Small intestine (tissue), 7 donors: ENCODE data around the gene CHST14. TPM values are rescaled to one million over a fixed set of nuclear protein-coding genes. Genes with fewer than 3 reads are reported as not detected.
A peak's percentile ranks its signal among the peaks of the same experiment; 100 is the strongest.

Experiments
- DNase-seq, 2 donors: peaks; one replicate each; pipeline versions ENCODE4 v3.0.0 to v3.0.0-alpha.2; 2013
- FAIRE-seq: peaks from 2 replicates; lab custom pipeline; 2012; peaks lifted over from hg19 to GRCh38; lab: Jason Lieb, UNC
- H3K27ac ChIP-seq, 3 donors: one replicate each; pipeline ENCODE4 v1.5.1; 2013; ENCODE audit warnings: low read length in 2 of 3, mild to moderate bottlenecking in 2 of 3, control low read depth in 1 of 3, inconsistent platforms in 1 of 3, low read depth in 1 of 3, moderate library complexity in 1 of 3
- H3K27me3 ChIP-seq, 3 donors: one replicate each; pipeline ENCODE4 v1.6.1; 2013; ENCODE audit warnings: low read length in 3 of 3, inconsistent platforms in 1 of 3; ENCODE audit not compliant: control insufficient read depth in 3 of 3, insufficient read depth in 3 of 3
- H3K36me3 ChIP-seq, 3 donors: one replicate each; pipeline ENCODE4 v1.6.1; 2013; ENCODE audit warnings: low read length in 3 of 3, inconsistent platforms in 1 of 3, low read depth in 1 of 3, mild to moderate bottlenecking in 1 of 3, moderate library complexity in 1 of 3; ENCODE audit not compliant: control insufficient read depth in 3 of 3, insufficient read depth in 2 of 3
- H3K4me1 ChIP-seq, 3 donors: one replicate each; pipeline ENCODE4 v1.6.1; 2013; ENCODE audit warnings: low read length in 2 of 3, inconsistent platforms in 1 of 3, low read depth in 1 of 3, mild to moderate bottlenecking in 1 of 3, moderate library complexity in 1 of 3; ENCODE audit not compliant: control insufficient read depth in 3 of 3, insufficient read depth in 2 of 3
- H3K4me3 ChIP-seq, 3 donors: one replicate each; pipeline ENCODE4 v1.5.1; 2013; ENCODE audit warnings: low read length in 3 of 3, control low read depth in 1 of 3, inconsistent platforms in 1 of 3, low read depth in 1 of 3, mild to moderate bottlenecking in 1 of 3, moderate library complexity in 1 of 3
- H3K9me3 ChIP-seq, 2 donors: one replicate each; pipeline ENCODE4 v1.6.1; 2013; ENCODE audit warnings: low read depth in 1 of 2, low read length in 1 of 2; ENCODE audit not compliant: control insufficient read depth in 2 of 2, insufficient read depth in 1 of 2
- WGBS, 3 donors: extraction: QIAGEN DNeasy Blood & Tissue Kit; methylation state at CpG; one replicate each; pipeline ENCODE4 v1.1.7; 2013; 5-methylcytosine and 5-hydroxymethylcytosine counted together
- polyA plus RNA-seq, 4 donors: library from polyadenylated mRNA; stranded (reverse) in 3 of 4; unstranded in 1 of 4; fragments of 200-250 nt in 3 of 4; fragments of 120-200 nt in 1 of 4; gene quantifications; one replicate each; pipeline versions ENCODE4 v1.2.1 to v1.2.3, GENCODE V29; 2013
- donor health status: healthy with polysubstance abuse.
- donor health status: control.
- donor health status: control.
- donor health status: Bipolar disorder and iron deficiency.
- donor health status: healthy.

The CHST14 gene
- polyA plus RNA-seq, 4 donors: 0.45 to 11.3 (median 3.7) TPM

- Histone ChIP-seq H3K27me3 (no peaks in the 10 kb centered on the region), H3K27ac (no peak overlapping the region), H3K4me1 (no peaks in the 10 kb centered on the region), H3K9me3 (no peaks in the 10 kb centered on the region), H3K36me3 (peaks cover 2 to 88% (median 12%) of the 10 kb centered on the region in 3 donors), H3K4me3 (no peak overlapping the region)
- DNase-seq (no peak), FAIRE-seq (no peak)
- 90 to 97% (median 94%) methylated on average over 2 of the region's 2 CpGs for whole genome bisulfite sequencing, 3 donors
Measured at GRCh38 chr15:40463279-40463678, 7.5 kb upstream of the CHST14 start.

DNA sequence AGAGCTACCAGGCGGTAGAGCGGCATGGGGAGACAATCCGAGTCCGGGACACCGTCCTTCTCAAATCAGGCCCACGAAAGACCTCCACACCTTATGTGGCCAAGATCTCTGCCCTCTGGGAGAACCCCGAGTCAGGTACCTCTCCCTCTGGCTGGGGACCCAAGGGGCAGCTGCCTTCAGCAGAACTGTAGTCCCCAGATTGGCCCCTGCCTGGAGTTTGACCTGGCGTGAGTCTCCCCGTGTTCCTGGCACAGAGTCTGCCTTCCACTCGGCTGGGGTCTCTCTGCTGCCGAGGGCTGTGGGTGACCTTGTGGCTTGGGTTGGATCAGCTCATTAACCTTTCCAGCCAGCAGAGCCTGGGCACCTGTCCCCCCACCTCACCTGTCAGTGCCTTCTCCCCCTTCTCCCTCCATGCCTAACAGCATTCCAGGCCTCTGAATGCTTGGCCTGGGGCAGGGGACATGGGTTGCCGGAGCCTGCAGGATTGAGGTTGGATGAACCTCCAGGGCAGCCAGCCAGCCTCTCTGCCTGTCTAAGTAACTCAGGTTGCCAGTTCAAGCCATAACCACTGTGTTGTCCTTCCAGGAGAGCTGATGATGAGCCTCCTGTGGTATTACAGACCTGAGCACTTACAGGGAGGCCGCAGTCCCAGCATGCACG, 6.8 kb upstream of the CHST14 start:
- H3K9me3 ChIP-seq: no peaks in the 10 kb centered on the region
- no peaks in the 10 kb centered on the region for H3K27me3 ChIP-seq
- H3K4me3 ChIP-seq: no peak overlapping the region
- H3K4me1 ChIP-seq: no peaks in the 10 kb centered on the region
- no peak for DNase-seq
- no peak for FAIRE-seq
- peaks cover 0 to 87% (median 12%) of the 10 kb centered on the region in 3 donors for H3K36me3 ChIP-seq
- no peak overlapping the region for H3K27ac ChIP-seq
- WGBS, 3 donors: 89 to 91% (median 91%) methylated on average over 14 of the region's 14 CpGs

GRCh38 chr15:40464595-40465185, 6.1 kb upstream of the CHST14 start:
- no peak overlapping the region for H3K27ac ChIP-seq
- DNase-seq: no peak
- no peak for FAIRE-seq
- WGBS, 3 donors: 92% methylated on average over 3 of the region's 3 CpGs
- peaks cover 0 to 81% (median 10%) of the 10 kb centered on the region in 3 donors for H3K36me3 ChIP-seq
- H3K27me3 ChIP-seq: no peaks in the 10 kb centered on the region
- no peaks in the 10 kb centered on the region for H3K4me1 ChIP-seq
- no peak overlapping the region for H3K4me3 ChIP-seq
- no peaks in the 10 kb centered on the region for H3K9me3 ChIP-seq

DNA sequence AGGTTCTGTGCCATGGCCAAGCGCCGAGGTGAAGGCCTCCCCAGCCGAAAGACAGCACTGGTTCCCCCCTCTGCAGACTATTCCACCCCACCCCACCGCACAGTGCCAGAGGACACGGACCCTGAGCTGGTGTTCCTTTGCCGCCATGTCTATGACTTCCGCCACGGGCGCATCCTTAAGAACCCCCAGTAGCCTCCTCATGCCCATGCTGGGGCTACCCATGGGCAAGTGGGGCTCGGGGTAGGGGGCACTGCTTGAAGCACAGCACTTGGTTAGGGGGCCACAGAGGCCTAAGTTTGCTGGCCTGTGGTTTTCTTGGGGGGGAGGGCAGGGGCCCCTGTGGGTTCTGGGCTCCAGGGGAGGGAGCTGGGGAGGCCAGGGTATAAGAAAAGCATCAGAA, 4.8 kb upstream of the CHST14 start:
- WGBS, 3 donors: 93 to 97% (median 97%) methylated on average over 10 of the region's 10 CpGs
- no peak for FAIRE-seq
- no peaks in the 10 kb centered on the region for H3K27me3 ChIP-seq
- DNase-seq: no peak
- H3K27ac ChIP-seq: no peak overlapping the region
- H3K4me1 ChIP-seq: peaks cover 0 to 4% (median 0%) of the 10 kb centered on the region in 3 donors
- no peaks in the 10 kb centered on the region for H3K9me3 ChIP-seq
- no peak overlapping the region for H3K4me3 ChIP-seq
- peaks cover 0 to 69% (median 10%) of the 10 kb centered on the region in 3 donors for H3K36me3 ChIP-seq

- Histone ChIP-seq H3K4me1 (peaks cover 0 to 5% (median 0%) of the 10 kb centered on the region in 3 donors), H3K36me3 (peaks cover 0 to 64% (median 10%) of the 10 kb centered on the region in 3 donors)
- no peak for FAIRE-seq
Measured at GRCh38 chr15:40466426-40467260, 4.1 kb upstream of the CHST14 start.

GRCh38 chr15:40467261-40467615, 3.5 kb upstream of the CHST14 start:
- no peak for DNase-seq
- no peak for FAIRE-seq
- H3K27ac ChIP-seq: peak overlapping the region in 1 of 3 donors; percentile 13
- peaks cover 0 to 58% (median 8%) of the 10 kb centered on the region in 3 donors for H3K36me3 ChIP-seq
- no peaks in the 10 kb centered on the region for H3K9me3 ChIP-seq
- no peaks in the 10 kb centered on the region for H3K27me3 ChIP-seq
- H3K4me1 ChIP-seq: peaks cover 0 to 9% (median 0%) of the 10 kb centered on the region in 3 donors
- no peak overlapping the region for H3K4me3 ChIP-seq

More at GRCh38 chr15:40466426-40467260, 4.1 kb upstream of the CHST14 start:
- WGBS, 3 donors: 75 to 80% (median 78%) methylated on average over 7 of the region's 7 CpGs
- no peaks in the 10 kb centered on the region for H3K9me3 ChIP-seq
- H3K27me3 ChIP-seq: no peaks in the 10 kb centered on the region
- no peak overlapping the region for H3K27ac ChIP-seq
- no peak overlapping the region for H3K4me3 ChIP-seq
- no peak for DNase-seq

DNA sequence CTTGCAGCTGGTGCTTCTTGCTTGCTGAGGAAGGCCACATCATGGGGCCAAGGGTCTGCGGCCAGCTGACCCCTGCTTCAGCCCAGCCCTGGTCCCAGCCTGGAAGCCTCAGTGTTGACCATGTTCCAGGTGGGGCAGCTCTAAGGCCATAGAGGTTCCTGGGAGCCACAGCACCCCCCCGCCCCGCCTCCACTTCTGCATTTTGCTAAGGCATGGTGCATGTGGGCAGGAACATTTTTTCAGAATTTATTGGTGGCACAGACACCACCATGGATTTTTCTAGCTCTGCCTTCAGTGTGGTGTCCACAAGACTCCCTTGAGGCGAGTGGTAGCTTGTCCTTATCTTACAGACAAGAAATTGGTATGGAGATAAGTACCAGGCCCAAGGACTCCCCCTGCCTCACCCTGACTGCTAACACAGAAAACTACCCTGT, 1.9 kb upstream of the CHST14 start:
- DNase-seq: no peak
- 80 to 97% (median 89%) methylated on average over 4 of the region's 4 CpGs for WGBS, 3 donors
- Histone ChIP-seq H3K27ac (no peak overlapping the region), H3K27me3 (no peaks in the 10 kb centered on the region), H3K4me3 (no peak overlapping the region), H3K9me3 (no peaks in the 10 kb centered on the region), H3K4me1 (peaks cover 0 to 9% (median 0%) of the 10 kb centered on the region in 3 donors), H3K36me3 (peaks cover 0 to 47% (median 6%) of the 10 kb centered on the region in 3 donors)
- no peak for FAIRE-seq

- DNase-seq: no peak
- no peak overlapping the region for H3K4me3 ChIP-seq
- FAIRE-seq: no peak
- peak overlapping the region in 2 of 3 donors; percentile 74 to 83 for H3K27ac ChIP-seq
- H3K36me3 ChIP-seq: peaks cover 0 to 37% (median 5%) of the 10 kb centered on the region in 3 donors
- H3K27me3 ChIP-seq: no peaks in the 10 kb centered on the region
- 71 to 82% (median 72%) methylated on average over 7 of the region's 7 CpGs for WGBS, 3 donors
- no peaks in the 10 kb centered on the region for H3K9me3 ChIP-seq
- peaks cover 0 to 9% (median 0%) of the 10 kb centered on the region in 3 donors for H3K4me1 ChIP-seq
Measured at GRCh38 chr15:40469776-40470390, 901 bp upstream of the CHST14 start.
